ENCODE results near the gene FARP1.

DNA sequence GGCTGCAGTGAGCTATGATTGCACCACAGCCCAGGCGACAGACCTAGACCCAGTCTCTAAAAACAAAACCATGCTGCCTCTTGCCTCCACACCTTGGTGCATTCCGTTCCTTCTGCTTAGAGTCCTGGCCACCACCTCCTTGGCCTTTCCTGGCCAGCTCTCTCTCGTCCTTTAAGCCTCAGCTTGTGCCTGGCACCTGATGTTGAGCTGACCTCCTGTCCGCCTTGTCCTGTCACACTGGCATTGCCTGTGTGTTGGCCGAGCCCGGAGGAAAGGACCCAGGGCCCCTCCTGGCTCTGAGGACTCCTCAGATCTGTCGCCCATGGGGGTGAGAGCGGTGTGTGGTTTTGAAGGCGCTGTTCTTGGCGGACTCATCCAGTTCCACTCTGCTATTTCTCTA is 290.8 kb downstream of the FARP1 start:
- no peak for TF ChIP-seq POLR2A (IDR thresholded peaks at IDR 0.05)
- TF ChIP-seq, protein P1, sequence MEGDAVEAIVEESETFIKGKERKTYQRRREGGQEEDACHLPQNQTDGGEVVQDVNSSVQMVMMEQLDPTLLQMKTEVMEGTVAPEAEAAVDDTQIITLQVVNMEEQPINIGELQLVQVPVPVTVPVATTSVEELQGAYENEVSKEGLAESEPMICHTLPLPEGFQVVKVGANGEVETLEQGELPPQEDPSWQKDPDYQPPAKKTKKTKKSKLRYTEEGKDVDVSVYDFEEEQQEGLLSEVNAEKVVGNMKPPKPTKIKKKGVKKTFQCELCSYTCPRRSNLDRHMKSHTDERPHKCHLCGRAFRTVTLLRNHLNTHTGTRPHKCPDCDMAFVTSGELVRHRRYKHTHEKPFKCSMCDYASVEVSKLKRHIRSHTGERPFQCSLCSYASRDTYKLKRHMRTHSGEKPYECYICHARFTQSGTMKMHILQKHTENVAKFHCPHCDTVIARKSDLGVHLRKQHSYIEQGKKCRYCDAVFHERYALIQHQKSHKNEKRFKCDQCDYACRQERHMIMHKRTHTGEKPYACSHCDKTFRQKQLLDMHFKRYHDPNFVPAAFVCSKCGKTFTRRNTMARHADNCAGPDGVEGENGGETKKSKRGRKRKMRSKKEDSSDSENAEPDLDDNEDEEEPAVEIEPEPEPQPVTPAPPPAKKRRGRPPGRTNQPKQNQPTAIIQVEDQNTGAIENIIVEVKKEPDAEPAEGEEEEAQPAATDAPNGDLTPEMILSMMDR (IDR thresholded peaks at IDR 0.05), result no peak
